Naive thymus-derived CD8-positive, alpha-beta T cell (primary cell): ENCODE results near the gene CYP21A2. TPM values are rescaled to one million over a fixed set of nuclear protein-coding genes. Genes with fewer than 3 reads are reported as not detected.
"Not testable (repeated sequence)": the region's sequence is repeated elsewhere in the genome, so short reads cannot be mapped to it uniquely, and the experiment has no call there.

Experiments
- ATAC-seq, 2 donors: fragments of 150-1000 bp; cut with Tn5 transposase in 1 of 2; sonication (Bioruptor Pico), chemical (Tn5 transposase) in 1 of 2; 1 replicate in 1 of 2; 2 replicates in 1 of 2; pipeline ENCODE4 v1.10.0; 2021; ENCODE audit warnings: mild to moderate bottlenecking in 2 of 2, moderate library complexity in 2 of 2
- POLR2A ChIA-PET: fragments of 350-600 bp; sonication (Branson Sonifier 250); formaldehyde crosslinking; loops from one replicate; lab custom pipeline; 2021; ENCODE audit warnings: antibody characterized with exemption; lab: Charles Lee
- DNase-seq, 10 donors: peaks; one replicate each; pipeline versions ENCODE4 v3.0.0 to v3.0.0-alpha.2; 2020 to 2022
- H3K27ac Mint-ChIP-seq, 10 donors: one replicate each; pipeline ENCODE4 v1.8.0; 2020 to 2022; ENCODE audit warnings: mild to moderate bottlenecking in 10 of 10, mixed read lengths in 10 of 10, moderate library complexity in 4 of 10, inconsistent platforms in 1 of 10
- H3K27me3 Mint-ChIP-seq, 5 donors: one replicate each; pipeline ENCODE4 v1.8.0; 2021 to 2022; ENCODE audit warnings: mixed read lengths in 5 of 5
- H3K36me3 Mint-ChIP-seq, 3 donors: one replicate each; pipeline ENCODE4 v1.8.0; 2020 to 2022; ENCODE audit warnings: mixed read lengths in 3 of 3, mild to moderate bottlenecking in 2 of 3, inconsistent platforms in 1 of 3
- H3K4me1 Mint-ChIP-seq, 4 donors: one replicate each; pipeline ENCODE4 v1.8.0; 2021 to 2022; ENCODE audit warnings: mixed read lengths in 4 of 4
- H3K4me3 Mint-ChIP-seq, 10 donors: one replicate each; pipeline ENCODE4 v1.8.0; 2020 to 2022; ENCODE audit warnings: mild to moderate bottlenecking in 10 of 10, mixed read lengths in 10 of 10, moderate library complexity in 6 of 10, inconsistent platforms in 1 of 10
- H3K9me3 Mint-ChIP-seq, 9 donors: one replicate each; pipeline ENCODE4 v1.8.0; 2020 to 2022; ENCODE audit warnings: mixed read lengths in 9 of 9, mild to moderate bottlenecking in 3 of 9, inconsistent platforms in 1 of 9, moderate library complexity in 1 of 9
- polyA plus RNA-seq, 3 donors: library from polyadenylated mRNA; unstranded; fragments of 300-500 nt; fragmentation: Illumina TruSeq; gene quantifications; one replicate each; pipeline ENCODE4 v1.2.3, GENCODE V29; 2021
- total RNA-seq, 8 experiments: library from RNA in 2 of 8; stranded (reverse) in 2 of 8; gene quantifications; one replicate each; pipeline ENCODE4 v1.2.3 and lab custom pipeline; 2021 to 2026

CYP21A2 gene
- total and polyA plus RNA-seq, 5 experiments from 2014 or later, result 1.2 to 1.8 TPM; not detected in 3

GRCh38 chr6:32047855-32048766 lies 9.9 kb downstream of the CYP21A2 start:
- Mint-ChIP-seq H3K4me3 (peak overlapping the region in 3 of 10 donors; percentile 45 to 65 (median 53)), H3K9me3 (no peaks in the 10 kb centered on the region), H3K27me3 (no peaks in the 10 kb centered on the region), H3K27ac (peak overlapping the region in 4 of 10 donors; percentile 27 to 80 (median 49)), H3K4me1 (peaks cover 0 to 10% (median 5%) of the 10 kb centered on the region in 4 donors), H3K36me3 (no peaks in the 10 kb centered on the region)
- POLR2A ChIA-PET, result no interaction called here
- peak; percentile 80 to 95 for ATAC-seq
- DNase-seq, result peak; percentile 21 to 76 (median 60)

GRCh38 chr6:32049149-32049548 lies 10.9 kb downstream of the CYP21A2 start:
- H3K36me3 Mint-ChIP-seq, DNase-seq, H3K4me3 Mint-ChIP-seq, H3K9me3 Mint-ChIP-seq, H3K27me3 Mint-ChIP-seq, ATAC-seq, POLR2A ChIA-PET: not testable (repeated sequence)
- Mint-ChIP-seq H3K4me1 (peaks cover 0 to 10% (median 6%) of the 10 kb centered on the region in 4 donors), H3K27ac (peak overlapping the region in 2 of 10 donors; percentile 56 to 85)

- H3K27me3 Mint-ChIP-seq, POLR2A ChIA-PET, DNase-seq, H3K27ac Mint-ChIP-seq, H3K4me3 Mint-ChIP-seq, H3K9me3 Mint-ChIP-seq, H3K36me3 Mint-ChIP-seq, ATAC-seq: not testable (repeated sequence)
- peaks cover 0 to 10% (median 6%) of the 10 kb centered on the region in 4 donors for H3K4me1 Mint-ChIP-seq
Observed at GRCh38 chr6:32049736-32050135, 11.5 kb downstream of the CYP21A2 start.

DNA sequence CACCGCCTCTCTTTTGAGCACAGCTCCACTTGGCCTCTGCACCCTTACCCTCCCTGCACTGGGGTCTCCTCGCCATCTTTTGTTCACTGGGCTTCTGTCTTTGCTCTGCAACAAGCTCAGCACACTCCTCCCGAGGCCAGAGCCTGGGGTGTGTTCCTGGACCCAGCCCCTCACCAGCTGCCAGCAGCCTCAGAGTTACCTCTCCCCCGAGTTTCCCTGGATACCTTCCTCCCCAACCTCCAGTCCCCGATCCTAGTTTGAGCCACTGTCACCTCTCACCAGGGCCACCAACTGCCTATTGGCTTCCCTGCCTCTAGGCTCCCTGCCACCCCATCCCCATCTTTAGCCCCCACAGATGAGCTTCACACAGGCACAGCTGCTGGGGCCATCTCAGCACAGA lies 12.3 kb downstream of the CYP21A2 start:
- Mint-ChIP-seq H3K9me3 (no peaks in the 10 kb centered on the region), H3K27ac (peak overlapping the region in 1 of 10 donors; percentile 83), H3K27me3 (no peaks in the 10 kb centered on the region), H3K36me3 (no peaks in the 10 kb centered on the region), H3K4me1 (peaks cover 0 to 10% (median 6%) of the 10 kb centered on the region in 4 donors), H3K4me3 (no peak overlapping the region)
- no peak for ATAC-seq
- POLR2A ChIA-PET, result no interaction called here
- no peak for DNase-seq

GRCh38 chr6:32052626-32053025 lies 14.4 kb downstream of the CYP21A2 start:
- H3K27me3 Mint-ChIP-seq, ATAC-seq, H3K9me3 Mint-ChIP-seq, DNase-seq, H3K4me3 Mint-ChIP-seq, H3K36me3 Mint-ChIP-seq, POLR2A ChIA-PET, H3K27ac Mint-ChIP-seq: not testable (repeated sequence)
- H3K4me1 Mint-ChIP-seq, result peaks cover 0 to 10% (median 6%) of the 10 kb centered on the region in 4 donors

GRCh38 chr6:32053314-32053713 lies 15.1 kb downstream of the CYP21A2 start:
- DNase-seq, ATAC-seq, POLR2A ChIA-PET, H3K36me3 Mint-ChIP-seq, H3K9me3 Mint-ChIP-seq, H3K27me3 Mint-ChIP-seq, H3K27ac Mint-ChIP-seq, H3K4me1 Mint-ChIP-seq, H3K4me3 Mint-ChIP-seq: not testable (repeated sequence)

DNA sequence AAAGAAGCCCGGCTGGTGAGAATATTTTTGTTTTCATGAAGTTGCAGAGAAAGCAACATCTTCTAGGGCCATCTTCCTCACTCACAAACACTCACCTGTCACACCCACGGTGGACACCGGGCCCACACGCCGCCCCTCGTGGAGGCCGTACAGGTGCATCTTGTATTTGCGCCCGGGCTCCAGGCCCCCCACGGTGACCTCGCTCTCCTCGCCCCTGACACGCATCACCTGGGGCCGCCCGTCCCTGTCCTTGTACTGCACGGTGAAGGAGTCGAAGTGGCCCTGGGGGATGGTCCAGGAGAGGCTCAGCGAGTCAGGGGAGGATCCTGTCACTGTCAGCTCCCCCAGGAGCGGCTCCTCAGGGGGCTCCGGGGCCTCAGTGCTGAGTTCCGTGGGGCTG lies 17.5 kb downstream of the CYP21A2 start:
- POLR2A ChIA-PET, H3K4me3 Mint-ChIP-seq, H3K9me3 Mint-ChIP-seq, DNase-seq, ATAC-seq, H3K4me1 Mint-ChIP-seq, H3K27me3 Mint-ChIP-seq, H3K36me3 Mint-ChIP-seq: not testable (repeated sequence)
- H3K27ac Mint-ChIP-seq, result peak overlapping the region in 1 of 10 donors; percentile 29

- H3K27ac Mint-ChIP-seq, result no peak overlapping the region
- H3K9me3 Mint-ChIP-seq, result no peaks in the 10 kb centered on the region
- POLR2A ChIA-PET, result no interaction called here
- no peak overlapping the region for H3K4me3 Mint-ChIP-seq
- DNase-seq (no peak), ATAC-seq (no peak)
- peaks cover 0 to 8% (median 0%) of the 10 kb centered on the region in 5 donors for H3K27me3 Mint-ChIP-seq
- peaks cover 0 to 1% (median 0%) of the 10 kb centered on the region in 4 donors for H3K4me1 Mint-ChIP-seq
- no peaks in the 10 kb centered on the region for H3K36me3 Mint-ChIP-seq
Observed at GRCh38 chr6:32056254-32056653, 18.0 kb downstream of the CYP21A2 start.

GRCh38 chr6:32057966-32058365 lies 19.8 kb downstream of the CYP21A2 start:
- Mint-ChIP-seq H3K36me3 (no peaks in the 10 kb centered on the region), H3K4me1 (peaks cover 0 to 1% (median 0%) of the 10 kb centered on the region in 4 donors), H3K27ac (no peak overlapping the region), H3K4me3 (no peak overlapping the region), H3K9me3 (no peaks in the 10 kb centered on the region), H3K27me3 (peaks cover 0 to 8% (median 0%) of the 10 kb centered on the region in 5 donors)
- POLR2A ChIA-PET, result no interaction called here
- ATAC-seq, result no peak
- no peak for DNase-seq

GRCh38 chr6:32058511-32058963 lies 20.3 kb downstream of the CYP21A2 start:
- DNase-seq (no peak), ATAC-seq (no peak)
- peaks cover 0 to 1% (median 0%) of the 10 kb centered on the region in 4 donors for H3K4me1 Mint-ChIP-seq

GRCh38 chr6:32060966-32061655 lies 22.9 kb downstream of the CYP21A2 start:
- H3K4me3 Mint-ChIP-seq, result no peak overlapping the region
- POLR2A ChIA-PET, result no interaction called here
- H3K9me3 Mint-ChIP-seq, result no peaks in the 10 kb centered on the region
- H3K4me1 Mint-ChIP-seq, result no peaks in the 10 kb centered on the region
- no peak overlapping the region for H3K27ac Mint-ChIP-seq
- ATAC-seq, result no peak
- no peak for DNase-seq
- H3K27me3 Mint-ChIP-seq, result peaks cover 0 to 8% (median 0%) of the 10 kb centered on the region in 5 donors
- no peaks in the 10 kb centered on the region for H3K36me3 Mint-ChIP-seq

More at GRCh38 chr6:32058511-32058963, 20.3 kb downstream of the CYP21A2 start:
- Mint-ChIP-seq H3K27me3 (peaks cover 0 to 8% (median 0%) of the 10 kb centered on the region in 5 donors), H3K9me3 (no peaks in the 10 kb centered on the region), H3K4me3 (no peak overlapping the region), H3K36me3 (no peaks in the 10 kb centered on the region), H3K27ac (no peak overlapping the region)
- POLR2A ChIA-PET, result no interaction called here

DNA sequence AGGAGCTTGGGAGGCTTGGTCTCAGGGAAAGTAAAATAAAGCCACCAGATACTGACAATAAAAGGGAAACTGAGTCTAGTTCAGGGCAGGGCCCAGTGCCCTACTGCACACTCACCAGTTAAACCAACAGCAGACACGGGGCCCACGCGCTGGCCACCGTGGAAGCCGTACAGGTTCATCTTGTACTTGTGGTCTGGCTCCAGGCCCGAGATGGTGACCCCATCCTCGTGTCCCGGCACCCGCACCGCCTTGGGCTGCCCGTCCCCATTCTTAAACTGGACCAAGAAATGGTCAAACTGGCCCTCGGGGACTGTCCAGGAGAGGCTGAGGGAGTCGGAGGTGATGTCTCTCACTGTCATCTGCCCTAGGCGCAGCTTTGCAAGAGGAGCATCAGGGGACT lies 26.5 kb downstream of the CYP21A2 start:
- no peak for DNase-seq
- no peak for ATAC-seq
- Mint-ChIP-seq H3K27me3 (no peaks in the 10 kb centered on the region), H3K4me3 (no peak overlapping the region), H3K27ac (peak overlapping the region in 1 of 10 donors; percentile 14), H3K36me3 (peaks cover 0 to 4% (median 0%) of the 10 kb centered on the region in 3 donors), H3K4me1 (no peaks in the 10 kb centered on the region), H3K9me3 (no peaks in the 10 kb centered on the region)
- POLR2A ChIA-PET, result no interaction called here

GRCh38 chr6:32067521-32067920 lies 29.3 kb downstream of the CYP21A2 start:
- DNase-seq, H3K4me3 Mint-ChIP-seq, H3K4me1 Mint-ChIP-seq, ATAC-seq, H3K36me3 Mint-ChIP-seq, POLR2A ChIA-PET, H3K27me3 Mint-ChIP-seq, H3K9me3 Mint-ChIP-seq, H3K27ac Mint-ChIP-seq: not testable (repeated sequence)
